GM23338 (cell line): ENCODE data around the gene RCBTB1. TPM values are rescaled to one million over a fixed set of nuclear protein-coding genes. Genes with fewer than 3 reads are reported as not detected.
"Not testable (repeated sequence)": the region's sequence is repeated elsewhere in the genome, so short reads cannot be mapped to it uniquely, and the experiment has no call there.

Experiments used
- ATAC-seq: fragments of 200-7000 bp; cut with Tn5 transposase; 3 replicates; pipeline ENCODE4 v1.9.1; 2020
- DNase-seq: peaks from one replicate; pipeline ENCODE4 v3.0.0-alpha.2; 2015; ENCODE audit warnings: low spot score
- H2AFZ ChIP-seq: fragments of 200-600 bp; sonication (generic); 2 replicates; pipeline ENCODE4 v1.8.0; 2016; ENCODE audit warnings: antibody characterized with exemption, mild to moderate bottlenecking, moderate library complexity
- H3F3A ChIP-seq: fragments of 200-600 bp; sonication (generic); replicated peaks from 2 replicates; pipeline ENCODE4 v1.8.0; 2017; ENCODE audit warnings: antibody characterized with exemption, mixed run types, low read depth
- H3K27ac ChIP-seq: fragments of 200-600 bp; sonication (generic); 2 replicates; pipeline ENCODE4 v1.6.1; 2016; ENCODE audit warnings: low read depth
- H3K27me3 ChIP-seq: fragments of 200-600 bp; sonication (generic); 2 replicates; pipeline ENCODE4 v1.8.0; 2016; ENCODE audit warnings: mild to moderate bottlenecking, mixed run types, moderate library complexity; ENCODE audit not compliant: insufficient read depth
- H3K36me3 ChIP-seq: fragments of 200-600 bp; sonication (generic); 2 replicates; pipeline ENCODE4 v1.8.0; 2016; ENCODE audit warnings: mild to moderate bottlenecking; ENCODE audit not compliant: insufficient read depth
- H3K4me1 ChIP-seq: fragments of 200-600 bp; sonication (generic); 2 replicates; pipeline ENCODE4 v1.8.0; 2016; ENCODE audit warnings: mild to moderate bottlenecking, moderate library complexity; ENCODE audit not compliant: insufficient read depth
- H3K4me2 ChIP-seq: fragments of 200-600 bp; sonication (generic); 2 replicates; pipeline ENCODE4 v1.7.1; 2017; ENCODE audit warnings: mixed run types
- H3K4me3 ChIP-seq: fragments of 200-600 bp; sonication (generic); 2 replicates; pipeline ENCODE4 v1.6.1; 2016; ENCODE audit warnings: mixed run types
- H3K79me2 ChIP-seq: fragments of 200-600 bp; sonication (generic); replicated peaks from 2 replicates; pipeline ENCODE4 v1.8.0; 2017; ENCODE audit warnings: mild to moderate bottlenecking; ENCODE audit not compliant: insufficient read depth
- H3K9me2 ChIP-seq: fragments of 200-600 bp; sonication (generic); 2 replicates; pipeline ENCODE4 v1.8.0; 2017; ENCODE audit not compliant: insufficient read depth
- H4K20me1 ChIP-seq: fragments of 200-600 bp; sonication (generic); replicated peaks from 2 replicates; pipeline ENCODE4 v1.8.0; 2017; ENCODE audit warnings: mild to moderate bottlenecking; ENCODE audit not compliant: insufficient read depth
- H3K27ac Mint-ChIP-seq: 2 replicates; pipeline ENCODE4 v1.8.0; 2020; ENCODE audit warnings: inconsistent platforms, mild to moderate bottlenecking, moderate library complexity, mixed read lengths
- H3K27me3 Mint-ChIP-seq: 3 replicates; pipeline ENCODE4 v1.8.0; 2022; ENCODE audit warnings: low read depth, mild to moderate bottlenecking, moderate library complexity, mixed read lengths, inconsistent platforms; ENCODE audit not compliant: insufficient read depth, poor library complexity
- H3K36me3 Mint-ChIP-seq: 3 replicates; pipeline ENCODE4 v1.8.0; 2021; ENCODE audit warnings: low read depth, mild to moderate bottlenecking, inconsistent platforms, moderate library complexity, mixed read lengths
- H3K4me1 Mint-ChIP-seq: 3 replicates; pipeline ENCODE4 v1.8.0; 2020; ENCODE audit warnings: mild to moderate bottlenecking, inconsistent platforms, mixed read lengths
- H3K4me3 Mint-ChIP-seq: 3 replicates; pipeline ENCODE4 v1.8.0; 2021; ENCODE audit warnings: moderate library complexity, mild to moderate bottlenecking, inconsistent platforms, mixed read lengths
- H3K9me3 Mint-ChIP-seq: 3 replicates; pipeline ENCODE4 v1.8.0; 2020; ENCODE audit warnings: moderate library complexity, mild to moderate bottlenecking, inconsistent platforms, mixed read lengths
- CREB1 ChIP-seq: fragments of 250-450 bp; sonication (Bioruptor Pico); IDR thresholded peaks from 2 replicates; pipeline ENCODE4 v1.5.0; 2020; ENCODE audit warnings: low read depth, mild to moderate bottlenecking, moderate library complexity
- ETS1 ChIP-seq: IDR thresholded peaks from 2 replicates; pipeline ENCODE4 v1.6.1; 2016; ENCODE audit warnings: antibody characterized with exemption
- EZH2 ChIP-seq: fragments of 200-600 bp; sonication (generic); IDR thresholded peaks from one replicate; pipeline ENCODE4 v1.8.0; 2017; ENCODE audit warnings: antibody characterized with exemption, mild to moderate bottlenecking, low read depth; ENCODE audit not compliant: unreplicated experiment
- EZH2phosphoT487 ChIP-seq: fragments of 200-600 bp; sonication (generic); IDR thresholded peaks from one replicate; pipeline ENCODE4 v1.8.1; 2018; ENCODE audit warnings: antibody characterized with exemption; ENCODE audit not compliant: unreplicated experiment
- JUNB ChIP-seq: IDR thresholded peaks from one replicate; pipeline ENCODE4 v1.6.1; 2016; ENCODE audit warnings: antibody characterized with exemption; ENCODE audit not compliant: unreplicated experiment
- NANOG ChIP-seq: IDR thresholded peaks from 2 replicates; pipeline ENCODE4 v1.6.1; 2016; ENCODE audit warnings: antibody characterized with exemption, borderline replicate concordance
- POLR2AphosphoS5 ChIP-seq: IDR thresholded peaks from 2 replicates; pipeline ENCODE4 v1.6.1; 2016; ENCODE audit warnings: antibody characterized with exemption, low read depth
- REST ChIP-seq: IDR thresholded peaks from one replicate; pipeline ENCODE4 v1.6.1; 2018; ENCODE audit warnings: antibody characterized with exemption; ENCODE audit not compliant: unreplicated experiment
- STAT1 ChIP-seq: IDR thresholded peaks from one replicate; pipeline ENCODE4 v1.6.1; 2016; ENCODE audit warnings: antibody characterized with exemption; ENCODE audit not compliant: unreplicated experiment
- polyA plus RNA-seq: library from polyadenylated mRNA; unstranded; fragments of >200 nt; fragmentation: Nextera tagmentation; extraction: Ambion mirVana; gene quantifications from 2 replicates; pipeline ENCODE4 v1.2.1, GENCODE V29; 2016
- total RNA-seq: library from RNA; depleted of rRNA; stranded (reverse); fragments of >200 nt; shearing (Covaris generic); gene quantifications from 2 replicates; pipeline ENCODE4 v1.2.3, GENCODE V29; 2014

The RCBTB1 gene
- total and polyA plus RNA-seq, 2 experiments from 2014 or later, result 10.8 to 33.5 TPM

- Mint-ChIP-seq H3K27ac (no peak overlapping the region), H3K9me3 (no peaks in the 10 kb centered on the region)
- no peak for TF ChIP-seq REST
- no peak for TF ChIP-seq ETS1
- TF ChIP-seq CREB1 (CRISPR knock-in tag), result no peak
- no peak for TF ChIP-seq EZH2
- no peak for TF ChIP-seq STAT1
- TF ChIP-seq JUNB, result no peak
- no peak for TF ChIP-seq NANOG
- TF ChIP-seq EZH2phosphoT487, result no peak
- TF ChIP-seq POLR2AphosphoS5, result no peak
Observed at GRCh38 chr13:49615836-49616675, 30.7 kb upstream of the RCBTB1 start.

GRCh38 chr13:49612042-49612441 is 26.7 kb upstream of the RCBTB1 start:
- H3K36me3 Mint-ChIP-seq, H3K4me2 ChIP-seq, H3K79me2 ChIP-seq, DNase-seq, H3K36me3 ChIP-seq, H3K27ac Mint-ChIP-seq, H3K4me1 Mint-ChIP-seq, H3K27ac ChIP-seq, H3K4me1 ChIP-seq, H3K27me3 ChIP-seq, H3K9me2 ChIP-seq, H2AFZ ChIP-seq, H3K4me3 Mint-ChIP-seq, ATAC-seq, H4K20me1 ChIP-seq, H3K4me3 ChIP-seq, H3K9me3 Mint-ChIP-seq, H3F3A ChIP-seq, H3K27me3 Mint-ChIP-seq: not testable (repeated sequence)

More at GRCh38 chr13:49615836-49616675, 30.7 kb upstream of the RCBTB1 start:
- Histone ChIP-seq H3K9me2 (no peaks in the 10 kb centered on the region), H3K4me1 (no peaks in the 10 kb centered on the region), H3F3A (no peaks in the 10 kb centered on the region), H3K27me3 (no peaks in the 10 kb centered on the region), H3K36me3 (no peaks in the 10 kb centered on the region), H3K79me2 (no peaks in the 10 kb centered on the region), H2AFZ (peak overlapping the region; percentile 52), H3K27ac (no peak overlapping the region), H3K4me2 (no peak overlapping the region), H3K4me3 (no peak overlapping the region), H4K20me1 (no peaks in the 10 kb centered on the region)
- H3K4me1 Mint-ChIP-seq, result no peaks in the 10 kb centered on the region
- H3K36me3 Mint-ChIP-seq, result no peaks in the 10 kb centered on the region
- H3K4me3 Mint-ChIP-seq, result no peak overlapping the region
- H3K27me3 Mint-ChIP-seq, result no peaks in the 10 kb centered on the region
- DNase-seq (no peak), ATAC-seq (no peak)
